ENCODE results near the gene ITGA2B.

The ITGA2B gene

GRCh38 chr17:44323359-44324091, 65.9 kb downstream of the ITGA2B start:
- no peak for TF ChIP-seq ZFX (IDR thresholded peaks at IDR 0.05; ENCODE audit: borderline replicate concordance)
- TF ChIP-seq, protein P1, sequence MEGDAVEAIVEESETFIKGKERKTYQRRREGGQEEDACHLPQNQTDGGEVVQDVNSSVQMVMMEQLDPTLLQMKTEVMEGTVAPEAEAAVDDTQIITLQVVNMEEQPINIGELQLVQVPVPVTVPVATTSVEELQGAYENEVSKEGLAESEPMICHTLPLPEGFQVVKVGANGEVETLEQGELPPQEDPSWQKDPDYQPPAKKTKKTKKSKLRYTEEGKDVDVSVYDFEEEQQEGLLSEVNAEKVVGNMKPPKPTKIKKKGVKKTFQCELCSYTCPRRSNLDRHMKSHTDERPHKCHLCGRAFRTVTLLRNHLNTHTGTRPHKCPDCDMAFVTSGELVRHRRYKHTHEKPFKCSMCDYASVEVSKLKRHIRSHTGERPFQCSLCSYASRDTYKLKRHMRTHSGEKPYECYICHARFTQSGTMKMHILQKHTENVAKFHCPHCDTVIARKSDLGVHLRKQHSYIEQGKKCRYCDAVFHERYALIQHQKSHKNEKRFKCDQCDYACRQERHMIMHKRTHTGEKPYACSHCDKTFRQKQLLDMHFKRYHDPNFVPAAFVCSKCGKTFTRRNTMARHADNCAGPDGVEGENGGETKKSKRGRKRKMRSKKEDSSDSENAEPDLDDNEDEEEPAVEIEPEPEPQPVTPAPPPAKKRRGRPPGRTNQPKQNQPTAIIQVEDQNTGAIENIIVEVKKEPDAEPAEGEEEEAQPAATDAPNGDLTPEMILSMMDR (IDR thresholded peaks at IDR 0.05), result no peak
- peak overlapping the region; percentile 98 for H3K27ac ChIP-seq

DNA sequence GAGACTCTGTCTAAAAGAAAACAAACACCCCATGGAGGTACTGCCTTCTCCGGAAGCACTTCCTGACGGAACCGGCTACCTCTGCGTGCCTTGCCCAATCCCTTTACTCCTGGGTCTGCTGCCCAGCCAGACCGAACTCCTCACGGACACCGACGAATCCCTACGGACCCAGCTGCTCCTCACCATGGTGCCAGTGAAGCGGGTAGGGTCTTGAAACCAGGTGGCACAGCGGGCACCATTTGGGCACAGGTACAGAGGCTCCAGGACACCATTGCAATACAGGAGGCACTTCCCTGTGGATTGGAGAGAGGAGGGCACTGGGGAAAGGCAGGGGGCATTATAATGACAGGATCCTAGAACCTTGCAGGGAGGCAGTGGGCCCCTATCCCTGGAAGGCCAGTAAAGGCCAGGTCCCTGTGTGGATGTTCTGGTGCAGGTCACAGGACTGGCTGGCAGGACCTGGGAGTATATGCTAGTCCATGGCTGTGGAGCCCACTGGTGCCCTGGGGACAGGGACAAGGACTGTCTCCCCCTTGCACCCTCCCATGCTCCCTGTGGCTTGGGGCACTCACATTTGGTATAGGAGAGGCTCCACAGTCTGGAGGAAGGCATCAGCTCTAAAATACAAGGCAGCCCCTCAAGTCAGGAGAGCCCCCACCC, 67.1 kb downstream of the ITGA2B start:
- peak overlapping the region; percentile 98 for H3K27ac ChIP-seq
- no peak for TF ChIP-seq ZFX (IDR thresholded peaks at IDR 0.05; ENCODE audit: borderline replicate concordance)
- TF ChIP-seq, protein P1 (IDR thresholded peaks at IDR 0.05), result no peak
